GM23338 (cell line): Measurements from ENCODE around the gene INPP4B. TPM values are rescaled to one million over a fixed set of nuclear protein-coding genes. Genes with fewer than 3 reads are reported as not detected.

Experiments used
- ATAC-seq: fragments of 200-7000 bp; cut with Tn5 transposase; 3 replicates; pipeline ENCODE4 v1.9.1; 2020
- DNase-seq: peaks from one replicate; pipeline ENCODE4 v3.0.0-alpha.2; 2015; ENCODE audit warnings: low spot score
- H2AFZ ChIP-seq: fragments of 200-600 bp; sonication (generic); 2 replicates; pipeline ENCODE4 v1.8.0; 2016; ENCODE audit warnings: antibody characterized with exemption, mild to moderate bottlenecking, moderate library complexity
- H3F3A ChIP-seq: fragments of 200-600 bp; sonication (generic); replicated peaks from 2 replicates; pipeline ENCODE4 v1.8.0; 2017; ENCODE audit warnings: antibody characterized with exemption, mixed run types, low read depth
- H3K27ac ChIP-seq: fragments of 200-600 bp; sonication (generic); 2 replicates; pipeline ENCODE4 v1.6.1; 2016; ENCODE audit warnings: low read depth
- H3K27me3 ChIP-seq: fragments of 200-600 bp; sonication (generic); 2 replicates; pipeline ENCODE4 v1.8.0; 2016; ENCODE audit warnings: mild to moderate bottlenecking, mixed run types, moderate library complexity; ENCODE audit not compliant: insufficient read depth
- H3K36me3 ChIP-seq: fragments of 200-600 bp; sonication (generic); 2 replicates; pipeline ENCODE4 v1.8.0; 2016; ENCODE audit warnings: mild to moderate bottlenecking; ENCODE audit not compliant: insufficient read depth
- H3K4me1 ChIP-seq: fragments of 200-600 bp; sonication (generic); 2 replicates; pipeline ENCODE4 v1.8.0; 2016; ENCODE audit warnings: mild to moderate bottlenecking, moderate library complexity; ENCODE audit not compliant: insufficient read depth
- H3K4me2 ChIP-seq: fragments of 200-600 bp; sonication (generic); 2 replicates; pipeline ENCODE4 v1.7.1; 2017; ENCODE audit warnings: mixed run types
- H3K4me3 ChIP-seq: fragments of 200-600 bp; sonication (generic); 2 replicates; pipeline ENCODE4 v1.6.1; 2016; ENCODE audit warnings: mixed run types
- H3K79me2 ChIP-seq: fragments of 200-600 bp; sonication (generic); replicated peaks from 2 replicates; pipeline ENCODE4 v1.8.0; 2017; ENCODE audit warnings: mild to moderate bottlenecking; ENCODE audit not compliant: insufficient read depth
- H3K9me2 ChIP-seq: fragments of 200-600 bp; sonication (generic); 2 replicates; pipeline ENCODE4 v1.8.0; 2017; ENCODE audit not compliant: insufficient read depth
- H4K20me1 ChIP-seq: fragments of 200-600 bp; sonication (generic); replicated peaks from 2 replicates; pipeline ENCODE4 v1.8.0; 2017; ENCODE audit warnings: mild to moderate bottlenecking; ENCODE audit not compliant: insufficient read depth
- H3K27ac Mint-ChIP-seq: 2 replicates; pipeline ENCODE4 v1.8.0; 2020; ENCODE audit warnings: inconsistent platforms, mild to moderate bottlenecking, moderate library complexity, mixed read lengths
- H3K27me3 Mint-ChIP-seq: 3 replicates; pipeline ENCODE4 v1.8.0; 2022; ENCODE audit warnings: low read depth, mild to moderate bottlenecking, moderate library complexity, mixed read lengths, inconsistent platforms; ENCODE audit not compliant: insufficient read depth, poor library complexity
- H3K36me3 Mint-ChIP-seq: 3 replicates; pipeline ENCODE4 v1.8.0; 2021; ENCODE audit warnings: low read depth, mild to moderate bottlenecking, inconsistent platforms, moderate library complexity, mixed read lengths
- H3K4me1 Mint-ChIP-seq: 3 replicates; pipeline ENCODE4 v1.8.0; 2020; ENCODE audit warnings: mild to moderate bottlenecking, inconsistent platforms, mixed read lengths
- H3K4me3 Mint-ChIP-seq: 3 replicates; pipeline ENCODE4 v1.8.0; 2021; ENCODE audit warnings: moderate library complexity, mild to moderate bottlenecking, inconsistent platforms, mixed read lengths
- H3K9me3 Mint-ChIP-seq: 3 replicates; pipeline ENCODE4 v1.8.0; 2020; ENCODE audit warnings: moderate library complexity, mild to moderate bottlenecking, inconsistent platforms, mixed read lengths
- CREB1 ChIP-seq: fragments of 250-450 bp; sonication (Bioruptor Pico); IDR thresholded peaks from 2 replicates; pipeline ENCODE4 v1.5.0; 2020; ENCODE audit warnings: low read depth, mild to moderate bottlenecking, moderate library complexity
- CTCF ChIP-seq, 2 experiments: fragments of 200-600 bp in 1 of 2; sonication (generic) in 1 of 2; conservative IDR thresholded peaks; 2 replicates each; pipeline versions ENCODE4 v1.5.1 to v1.6.1; 2016 to 2017; ENCODE audit warnings: antibody characterized with exemption in 2 of 2, low read depth in 2 of 2, mild to moderate bottlenecking in 2 of 2, moderate library complexity in 1 of 2
- EZH2 ChIP-seq: fragments of 200-600 bp; sonication (generic); IDR thresholded peaks from one replicate; pipeline ENCODE4 v1.8.0; 2017; ENCODE audit warnings: antibody characterized with exemption, mild to moderate bottlenecking, low read depth; ENCODE audit not compliant: unreplicated experiment
- EZH2phosphoT487 ChIP-seq: fragments of 200-600 bp; sonication (generic); IDR thresholded peaks from one replicate; pipeline ENCODE4 v1.8.1; 2018; ENCODE audit warnings: antibody characterized with exemption; ENCODE audit not compliant: unreplicated experiment
- NANOG ChIP-seq: IDR thresholded peaks from 2 replicates; pipeline ENCODE4 v1.6.1; 2016; ENCODE audit warnings: antibody characterized with exemption, borderline replicate concordance
- POLR2AphosphoS5 ChIP-seq: IDR thresholded peaks from 2 replicates; pipeline ENCODE4 v1.6.1; 2016; ENCODE audit warnings: antibody characterized with exemption, low read depth
- REST ChIP-seq: IDR thresholded peaks from one replicate; pipeline ENCODE4 v1.6.1; 2018; ENCODE audit warnings: antibody characterized with exemption; ENCODE audit not compliant: unreplicated experiment
- STAT1 ChIP-seq: IDR thresholded peaks from one replicate; pipeline ENCODE4 v1.6.1; 2016; ENCODE audit warnings: antibody characterized with exemption; ENCODE audit not compliant: unreplicated experiment
- ZNF114 ChIP-seq: fragments of 250-450 bp; sonication (Bioruptor Pico); IDR thresholded peaks from 2 replicates; pipeline ENCODE4 v1.5.0; 2020; ENCODE audit warnings: mild to moderate bottlenecking, moderate library complexity
- ZNF331 ChIP-seq: fragments of 250-450 bp; sonication (Bioruptor Pico); IDR thresholded peaks from 2 replicates; pipeline ENCODE4 v1.5.0; 2020; ENCODE audit warnings: low read depth, mild to moderate bottlenecking, moderate library complexity
- ZNF462 ChIP-seq: fragments of 250-450 bp; sonication (Bioruptor Pico); IDR thresholded peaks from 2 replicates; pipeline ENCODE4 v1.5.0; 2020; ENCODE audit warnings: mild to moderate bottlenecking, moderate library complexity
- polyA plus RNA-seq: library from polyadenylated mRNA; unstranded; fragments of >200 nt; fragmentation: Nextera tagmentation; extraction: Ambion mirVana; gene quantifications from 2 replicates; pipeline ENCODE4 v1.2.1, GENCODE V29; 2016
- total RNA-seq: library from RNA; depleted of rRNA; stranded (reverse); fragments of >200 nt; shearing (Covaris generic); gene quantifications from 2 replicates; pipeline ENCODE4 v1.2.3, GENCODE V29; 2014
- TF ChIP-seq, protein P1 (sequence below): IDR thresholded peaks from 2 replicates; pipeline ENCODE4 v1.6.1; 2016; ENCODE audit warnings: antibody characterized with exemption

Gene INPP4B
- total and polyA plus RNA-seq, 2 experiments from 2014 or later: 0.11 to 0.14 TPM

DNA sequence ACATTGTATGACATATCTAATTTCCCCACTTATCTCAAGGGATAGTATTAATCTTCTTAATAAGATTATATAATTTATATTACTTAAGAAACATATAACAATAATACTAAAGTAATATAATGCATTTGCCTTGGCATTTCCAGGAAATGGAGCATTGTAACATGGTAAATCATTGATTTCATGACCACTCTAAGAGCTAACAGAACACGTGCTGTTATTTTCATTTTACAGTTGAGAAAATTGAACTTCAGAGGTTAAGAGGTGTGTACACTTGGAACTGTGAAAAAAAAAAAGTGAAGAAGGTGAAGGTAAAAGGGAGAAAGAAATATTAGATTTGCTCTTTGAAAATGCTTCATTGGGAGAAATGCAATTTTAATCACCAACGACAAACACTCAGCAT is 687.1 kb downstream of the INPP4B start:
- Histone ChIP-seq H4K20me1 (no peaks in the 10 kb centered on the region), H3K4me2 (no peak overlapping the region), H3K9me2 (no peaks in the 10 kb centered on the region), H3K27ac (no peak overlapping the region), H3K4me3 (no peak overlapping the region), H3K27me3 (no peaks in the 10 kb centered on the region), H3K79me2 (no peaks in the 10 kb centered on the region), H3K36me3 (no peaks in the 10 kb centered on the region), H2AFZ (no peak overlapping the region), H3F3A (no peaks in the 10 kb centered on the region), H3K4me1 (no peaks in the 10 kb centered on the region)
- Mint-ChIP-seq H3K4me1 (no peaks in the 10 kb centered on the region), H3K27ac (no peak overlapping the region), H3K9me3 (no peaks in the 10 kb centered on the region), H3K36me3 (no peaks in the 10 kb centered on the region), H3K27me3 (no peaks in the 10 kb centered on the region), H3K4me3 (no peak overlapping the region)
- ATAC-seq: no peak
- TF ChIP-seq REST (no peak), CTCF (conservative IDR thresholded peaks at IDR 0.05; ENCODE audit: low read depth in 2 of 2) (no peak), CREB1 (CRISPR knock-in tag) (no peak), NANOG (no peak), EZH2 (no peak), EZH2phosphoT487 (no peak), ZNF114 (no peak), ZNF462 (CRISPR knock-in tag) (no peak), ZNF331 (no peak), POLR2AphosphoS5 (no peak), STAT1 (no peak)
- TF ChIP-seq, protein P1, sequence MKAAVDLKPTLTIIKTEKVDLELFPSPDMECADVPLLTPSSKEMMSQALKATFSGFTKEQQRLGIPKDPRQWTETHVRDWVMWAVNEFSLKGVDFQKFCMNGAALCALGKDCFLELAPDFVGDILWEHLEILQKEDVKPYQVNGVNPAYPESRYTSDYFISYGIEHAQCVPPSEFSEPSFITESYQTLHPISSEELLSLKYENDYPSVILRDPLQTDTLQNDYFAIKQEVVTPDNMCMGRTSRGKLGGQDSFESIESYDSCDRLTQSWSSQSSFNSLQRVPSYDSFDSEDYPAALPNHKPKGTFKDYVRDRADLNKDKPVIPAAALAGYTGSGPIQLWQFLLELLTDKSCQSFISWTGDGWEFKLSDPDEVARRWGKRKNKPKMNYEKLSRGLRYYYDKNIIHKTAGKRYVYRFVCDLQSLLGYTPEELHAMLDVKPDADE: no peak
- no peak for DNase-seq
